Testis (tissue), 3 donors: ENCODE data around the gene KLHDC10. TPM values are rescaled to one million over a fixed set of nuclear protein-coding genes. Genes with fewer than 3 reads are reported as not detected.
"Not testable (repeated sequence)": the region's sequence is repeated elsewhere in the genome, so short reads cannot be mapped to it uniquely, and the experiment has no call there.

Source experiments
- DNase-seq: peaks from one replicate; pipeline ENCODE4 v3.0.0-alpha.2; 2019
- H3K27ac ChIP-seq, 2 donors: fragments of 200-600 bp; sonication (generic); one replicate each; pipeline ENCODE4 v1.5.1; 2019
- H3K27me3 ChIP-seq: fragments of 200-600 bp; sonication (generic); one replicate; pipeline ENCODE4 v1.5.1; 2019
- H3K36me3 ChIP-seq: fragments of 200-600 bp; sonication (generic); one replicate; pipeline ENCODE4 v1.5.1; 2017; ENCODE audit warnings: low read depth; ENCODE audit errors: missing control alignments
- H3K4me1 ChIP-seq: fragments of 200-600 bp; sonication (generic); one replicate; pipeline ENCODE4 v1.5.1; 2019
- H3K4me3 ChIP-seq, 2 donors: fragments of 200-600 bp; sonication (generic); one replicate each; pipeline ENCODE4 v1.5.1; 2017 to 2019
- H3K9me3 ChIP-seq: fragments of 200-600 bp; sonication (generic); one replicate; pipeline ENCODE4 v1.5.1; 2017
- CTCF ChIP-seq, 3 experiments: fragments of 450-650 bp in 2 of 3; fragments of 200-600 bp in 1 of 3; sonication (generic) in 1 of 3; IDR thresholded peaks; one replicate each; pipeline ENCODE4 v1.5.1; 2016 to 2019; ENCODE audit warnings: antibody characterized with exemption in 3 of 3, mild to moderate bottlenecking in 2 of 3, moderate library complexity in 1 of 3
- POLR2A ChIP-seq: fragments of 450-650 bp; IDR thresholded peaks from one replicate; pipeline ENCODE4 v1.6.1; 2017; ENCODE audit warnings: antibody characterized with exemption, mild to moderate bottlenecking, moderate library complexity
- WGBS, 2 donors: methylation state at CpG; one replicate each; pipeline ENCODE4 v1.1.5; 2018; 5-methylcytosine and 5-hydroxymethylcytosine counted together
- intact Hi-C: fragments of 100-400 bp; cut with DNase I; formaldehyde crosslinking; loops from one replicate; pipeline ENCODE4 v1.15.1; 2023; ENCODE audit warnings: low total_unique reads
- polyA plus RNA-seq: library from polyadenylated mRNA; stranded (reverse); fragments of 350-450 nt; fragmentation: Illumina TruSeq; extraction: RNeasy Lipid Tissue Mini Kit (QIAGEN cat#74804); gene quantifications from one replicate; pipeline ENCODE4 v1.2.3, GENCODE V29; 2014; ENCODE audit warnings: low read depth, low replicate concordance; ENCODE audit not compliant: insufficient read depth
- total RNA-seq, 2 donors: library from RNA; depleted of rRNA; stranded (reverse); fragments of >200 nt; gene quantifications; one replicate each; pipeline ENCODE4 v1.2.3, GENCODE V29; 2016

The KLHDC10 gene
- total and polyA plus RNA-seq, 3 donors from 2014 or later, result 38.4 to 122 (median 44.3) TPM

GRCh38 chr7:130112093-130112492 lies 41.8 kb downstream of the KLHDC10 start:
- Histone ChIP-seq H3K36me3 (no peaks in the 10 kb centered on the region), H3K27me3 (no peaks in the 10 kb centered on the region), H3K9me3 (no peaks in the 10 kb centered on the region), H3K4me3 (no peak overlapping the region), H3K27ac (no peak overlapping the region), H3K4me1 (no peaks in the 10 kb centered on the region)
- intact Hi-C loops, result no loop called here
- WGBS, 2 donors, result 70 to 76% methylated on average over 2 of the region's 2 CpGs
- DNase-seq, result no peak
- TF ChIP-seq POLR2A (no peak), CTCF (IDR thresholded peaks at IDR 0.05) (no peak)

- no peak for DNase-seq
- no peaks in the 10 kb centered on the region for H3K9me3 ChIP-seq
- H3K27me3 ChIP-seq, result no peaks in the 10 kb centered on the region
- 91% methylated on average over 4 of the region's 4 CpGs for WGBS, 2 donors
- H3K4me3 ChIP-seq, result no peak overlapping the region
- H3K4me1 ChIP-seq, result no peaks in the 10 kb centered on the region
- H3K36me3 ChIP-seq, result no peaks in the 10 kb centered on the region
- H3K27ac ChIP-seq, result no peak overlapping the region
- intact Hi-C loops, result no loop called here
- TF ChIP-seq CTCF (IDR thresholded peaks at IDR 0.05) (no peak), POLR2A (no peak)
These were observed 42.5 kb downstream of the KLHDC10 start for GRCh38 chr7:130112662-130113425.

GRCh38 chr7:130113426-130113805 lies 43.1 kb downstream of the KLHDC10 start:
- H3K4me3 ChIP-seq, H3K36me3 ChIP-seq, H3K27me3 ChIP-seq, intact Hi-C loops, DNase-seq, H3K4me1 ChIP-seq, H3K9me3 ChIP-seq, H3K27ac ChIP-seq: not testable (repeated sequence)
- WGBS, 2 donors, result 90 to 98% methylated on average over 5 of the region's 5 CpGs

- H3K9me3 ChIP-seq, result no peaks in the 10 kb centered on the region
- no peaks in the 10 kb centered on the region for H3K36me3 ChIP-seq
- no peaks in the 10 kb centered on the region for H3K4me1 ChIP-seq
- DNase-seq, result no peak
- H3K4me3 ChIP-seq, result no peak overlapping the region
- no peaks in the 10 kb centered on the region for H3K27me3 ChIP-seq
- H3K27ac ChIP-seq, result no peak overlapping the region
- 81% methylated on average over 4 of the region's 4 CpGs for WGBS, 2 donors
- no peak for TF ChIP-seq POLR2A
- no peak for TF ChIP-seq CTCF (IDR thresholded peaks at IDR 0.05)
- intact Hi-C loops, result no loop called here
These were observed 43.6 kb downstream of the KLHDC10 start for GRCh38 chr7:130113887-130114286.

- TF ChIP-seq CTCF (IDR thresholded peaks at IDR 0.05) (no peak), POLR2A (no peak)
- Histone ChIP-seq H3K4me3 (no peak overlapping the region), H3K36me3 (no peaks in the 10 kb centered on the region), H3K4me1 (no peaks in the 10 kb centered on the region), H3K27ac (no peak overlapping the region), H3K9me3 (no peaks in the 10 kb centered on the region), H3K27me3 (no peaks in the 10 kb centered on the region)
- intact Hi-C loops, result no loop called here
- no peak for DNase-seq
These were observed 44.0 kb downstream of the KLHDC10 start for GRCh38 chr7:130114374-130114773.
